Rectal smooth muscle tissue (tissue), 1 donor: ENCODE data around the gene LAMC1.

Experiments
- H3K27ac ChIP-seq: one replicate; pipeline ENCODE4 v1.7.0; 2013; ENCODE audit warnings: low read depth, low read length, inconsistent platforms
- H3K27me3 ChIP-seq: one replicate; pipeline ENCODE4 v1.7.0; 2013; ENCODE audit warnings: low read length; ENCODE audit not compliant: control insufficient read depth, insufficient read depth
- H3K36me3 ChIP-seq: one replicate; pipeline ENCODE4 v1.7.0; 2013; ENCODE audit warnings: low read length; ENCODE audit not compliant: control insufficient read depth, insufficient read depth
- H3K4me1 ChIP-seq: one replicate; pipeline ENCODE4 v1.7.0; 2013; ENCODE audit warnings: low read length; ENCODE audit not compliant: control insufficient read depth, insufficient read depth
- H3K4me3 ChIP-seq: one replicate; pipeline ENCODE4 v1.7.0; 2013; ENCODE audit warnings: low read length
- H3K9ac ChIP-seq: one replicate; pipeline ENCODE4 v1.7.0; 2013; ENCODE audit warnings: low read length

The LAMC1 gene

GRCh38 chr1:183000167-183000962 is 22.9 kb upstream of the LAMC1 start:
- Histone ChIP-seq H3K36me3 (no peaks in the 10 kb centered on the region), H3K9ac (no peak overlapping the region), H3K27ac (no peak overlapping the region)

GRCh38 chr1:183002267-183002666 is 21.0 kb upstream of the LAMC1 start:
- Histone ChIP-seq H3K27ac (no peak overlapping the region), H3K4me3 (no peak overlapping the region), H3K27me3 (no peaks in the 10 kb centered on the region), H3K36me3 (no peaks in the 10 kb centered on the region), H3K9ac (no peak overlapping the region), H3K4me1 (no peaks in the 10 kb centered on the region)

More at GRCh38 chr1:183000167-183000962, 22.9 kb upstream of the LAMC1 start:
- H3K4me3 ChIP-seq, result no peak overlapping the region
- no peaks in the 10 kb centered on the region for H3K27me3 ChIP-seq
- no peaks in the 10 kb centered on the region for H3K4me1 ChIP-seq

DNA sequence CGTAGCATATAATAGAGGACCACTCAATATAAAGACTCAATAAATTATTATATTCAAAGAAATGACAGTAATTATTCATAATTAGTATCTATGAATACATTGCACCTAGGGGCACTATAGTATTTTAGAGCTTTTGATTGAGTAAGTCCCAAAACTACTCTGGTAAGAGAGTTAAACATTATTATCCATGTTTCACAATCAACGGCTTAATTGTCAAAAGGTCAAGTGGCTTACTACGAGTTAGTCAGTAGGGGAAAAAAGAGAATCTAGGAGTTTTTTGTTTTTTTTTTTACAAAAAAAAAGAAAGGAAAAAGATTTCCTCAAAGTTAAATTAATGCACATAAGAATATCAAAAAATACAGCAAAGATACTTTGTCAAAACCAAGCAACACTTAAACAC is 20.4 kb upstream of the LAMC1 start:
- Histone ChIP-seq H3K27ac (no peak overlapping the region), H3K4me3 (no peak overlapping the region), H3K27me3 (no peaks in the 10 kb centered on the region), H3K36me3 (no peaks in the 10 kb centered on the region), H3K4me1 (no peaks in the 10 kb centered on the region), H3K9ac (no peak overlapping the region)

DNA sequence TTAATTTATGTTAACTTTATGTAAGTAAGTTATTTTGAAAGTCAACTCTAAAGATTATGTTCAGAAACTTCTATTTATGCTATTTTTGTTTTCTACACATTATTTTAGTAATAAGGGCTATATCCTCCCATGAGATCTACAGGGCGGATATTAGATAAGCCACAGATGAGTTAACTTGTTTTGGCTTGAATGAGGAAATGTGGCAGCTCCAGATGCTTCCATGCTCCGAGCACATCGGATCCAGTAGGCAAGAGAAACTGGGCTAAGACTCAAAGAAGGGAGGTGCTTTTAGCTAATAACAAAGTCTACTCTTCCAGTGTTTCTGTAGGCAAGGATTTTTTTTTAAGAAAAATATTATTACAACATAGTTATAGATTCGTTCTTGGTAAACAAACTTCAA is 20.0 kb upstream of the LAMC1 start:
- H3K4me3 ChIP-seq, result no peak overlapping the region

DNA sequence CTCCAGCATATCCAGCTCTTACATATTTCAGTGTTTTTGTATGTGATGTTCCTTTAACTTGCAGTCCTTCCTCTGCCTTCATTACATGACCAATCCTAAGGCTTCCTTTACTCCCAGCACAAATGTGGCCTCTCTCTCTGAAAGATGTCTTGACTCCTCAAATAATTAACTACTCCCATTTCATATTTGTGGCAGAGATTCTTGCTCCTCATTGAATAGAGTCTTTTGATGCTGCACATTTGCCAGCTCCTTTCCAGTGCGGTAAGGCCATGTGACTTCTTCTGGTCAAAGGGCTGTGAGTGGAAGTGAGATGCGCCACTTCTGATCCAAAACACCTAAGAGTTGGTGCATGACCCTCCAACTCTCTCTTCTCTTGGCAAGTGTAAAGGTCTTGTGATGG is 19.1 kb upstream of the LAMC1 start:
- no peaks in the 10 kb centered on the region for H3K27me3 ChIP-seq
- H3K36me3 ChIP-seq, result no peaks in the 10 kb centered on the region
- no peak overlapping the region for H3K9ac ChIP-seq
- H3K4me1 ChIP-seq, result no peaks in the 10 kb centered on the region
- H3K27ac ChIP-seq, result no peak overlapping the region
- no peak overlapping the region for H3K4me3 ChIP-seq

More for the DNA sequence above, 20.0 kb upstream of the LAMC1 start:
- Histone ChIP-seq H3K36me3 (no peaks in the 10 kb centered on the region), H3K4me1 (no peaks in the 10 kb centered on the region), H3K9ac (no peak overlapping the region), H3K27me3 (no peaks in the 10 kb centered on the region), H3K27ac (no peak overlapping the region)

GRCh38 chr1:183011859-183012258 is 11.4 kb upstream of the LAMC1 start:
- no peaks in the 10 kb centered on the region for H3K27me3 ChIP-seq
- H3K4me1 ChIP-seq, result no peaks in the 10 kb centered on the region
- H3K4me3 ChIP-seq, result no peak overlapping the region
- no peak overlapping the region for H3K9ac ChIP-seq
- H3K36me3 ChIP-seq, result no peaks in the 10 kb centered on the region
- H3K27ac ChIP-seq, result no peak overlapping the region

GRCh38 chr1:183012301-183012994 is 10.8 kb upstream of the LAMC1 start:
- H3K4me1 ChIP-seq, result no peaks in the 10 kb centered on the region
- no peak overlapping the region for H3K27ac ChIP-seq
- H3K36me3 ChIP-seq, result no peaks in the 10 kb centered on the region
- no peak overlapping the region for H3K4me3 ChIP-seq
- H3K27me3 ChIP-seq, result no peaks in the 10 kb centered on the region
- no peak overlapping the region for H3K9ac ChIP-seq

DNA sequence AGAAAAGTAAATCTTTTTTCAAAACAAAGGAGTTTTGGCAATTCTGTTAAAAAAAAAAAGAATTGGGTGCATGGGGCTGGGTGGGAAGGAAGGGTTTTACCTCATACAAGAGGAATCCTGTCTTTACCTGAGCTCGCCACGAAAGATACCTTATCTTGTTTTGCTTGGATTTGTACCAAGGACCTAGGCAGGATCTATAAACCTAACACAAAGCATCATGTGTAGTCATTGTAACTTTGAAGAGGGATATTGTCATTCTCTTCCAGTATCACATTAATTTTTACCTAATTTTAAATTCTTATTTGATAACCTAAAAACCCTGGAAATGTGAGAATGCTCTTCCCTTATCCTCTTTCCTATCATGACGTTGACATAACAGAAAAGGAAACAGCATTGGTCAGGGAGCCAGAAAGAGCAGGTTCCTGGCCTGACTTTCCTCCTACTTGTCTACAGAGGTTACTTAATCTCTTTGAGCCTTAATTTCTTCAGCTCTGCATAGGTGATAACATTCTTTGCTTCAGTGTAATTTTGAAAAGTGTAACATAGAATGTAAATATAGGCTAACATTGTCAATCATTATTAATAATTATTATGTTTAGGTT is 4.0 kb upstream of the LAMC1 start:
- Histone ChIP-seq H3K9ac (no peak overlapping the region), H3K4me3 (no peak overlapping the region), H3K27me3 (no peaks in the 10 kb centered on the region), H3K36me3 (no peaks in the 10 kb centered on the region), H3K27ac (no peak overlapping the region), H3K4me1 (peaks cover 5% of the 10 kb centered on the region)

GRCh38 chr1:183019860-183020259 is 3.4 kb upstream of the LAMC1 start:
- Histone ChIP-seq H3K36me3 (no peaks in the 10 kb centered on the region), H3K9ac (no peak overlapping the region), H3K4me1 (peaks cover 5% of the 10 kb centered on the region), H3K27me3 (no peaks in the 10 kb centered on the region), H3K27ac (no peak overlapping the region), H3K4me3 (no peak overlapping the region)

- Histone ChIP-seq H3K9ac (no peak overlapping the region), H3K4me3 (peak overlapping the region; percentile 76)
Observed at GRCh38 chr1:183021405-183022201, 1.6 kb upstream of the LAMC1 start.

GRCh38 chr1:183022202-183023145 is 746 bp upstream of the LAMC1 start:
- Histone ChIP-seq H3K4me3 (peak overlapping the region; percentile 76), H3K9ac (peak overlapping the region; percentile 71), H3K27ac (peak overlapping the region; percentile 100), H3K36me3 (no peaks in the 10 kb centered on the region), H3K27me3 (no peaks in the 10 kb centered on the region), H3K4me1 (peaks cover 12% of the 10 kb centered on the region)

More at GRCh38 chr1:183021405-183022201, 1.6 kb upstream of the LAMC1 start:
- H3K27ac ChIP-seq, result peak overlapping the region; percentile 100
- H3K4me1 ChIP-seq, result peaks cover 11% of the 10 kb centered on the region
- H3K27me3 ChIP-seq, result no peaks in the 10 kb centered on the region
- no peaks in the 10 kb centered on the region for H3K36me3 ChIP-seq
